RWPE2 (cell line): Measurements from ENCODE around the gene PLCB4.

Experiments
- ATAC-seq: fragments of 200-7000 bp; cut with Tn5 transposase; 3 replicates; pipeline ENCODE4 v1.9.1; 2021; ENCODE audit warnings: low read depth
- DNase-seq: peaks from one replicate; pipeline ENCODE4 v3.0.0-alpha.2; 2020; ENCODE audit warnings: low spot score
- H3K27ac ChIP-seq: fragments of 450-650 bp; 2 replicates; pipeline ENCODE4 v1.5.1; 2017; ENCODE audit warnings: mild to moderate bottlenecking; ENCODE audit not compliant: poor library complexity, severe bottlenecking
- H3K27me3 ChIP-seq: fragments of 250-450 bp; sonication (Bioruptor Pico); 2 replicates; pipeline ENCODE4 v1.5.1; 2021; ENCODE audit warnings: mild to moderate bottlenecking, moderate library complexity; ENCODE audit not compliant: insufficient read depth, poor library complexity, severe bottlenecking
- H3K36me3 ChIP-seq: fragments of 250-450 bp; sonication (Bioruptor Pico); 2 replicates; pipeline ENCODE4 v1.5.1; 2020; ENCODE audit warnings: low read depth, mild to moderate bottlenecking, moderate library complexity
- H3K4me1 ChIP-seq: fragments of 250-450 bp; sonication (Bioruptor Pico); 2 replicates; pipeline ENCODE4 v1.5.1; 2021; ENCODE audit warnings: mild to moderate bottlenecking, moderate library complexity; ENCODE audit not compliant: insufficient read depth, poor library complexity, severe bottlenecking
- H3K4me3 ChIP-seq: fragments of 250-450 bp; sonication (Bioruptor Pico); 2 replicates; pipeline ENCODE4 v1.5.1; 2021; ENCODE audit warnings: mild to moderate bottlenecking, moderate library complexity; ENCODE audit not compliant: severe bottlenecking
- H3K9me3 ChIP-seq: fragments of 250-450 bp; sonication (Bioruptor Pico); 2 replicates; pipeline ENCODE4 v1.5.1; 2021; ENCODE audit warnings: mild to moderate bottlenecking, moderate library complexity; ENCODE audit not compliant: severe bottlenecking
- CTCF ChIP-seq: fragments of 450-650 bp; IDR thresholded peaks from one replicate; pipeline ENCODE4 v1.5.1; 2017; ENCODE audit warnings: mild to moderate bottlenecking, moderate library complexity; ENCODE audit not compliant: poor library complexity, severe bottlenecking

Gene PLCB4

GRCh38 chr20:9389346-9389745, 320.5 kb downstream of the PLCB4 start:
- H3K4me1 ChIP-seq = no peaks in the 10 kb centered on the region
- TF ChIP-seq CTCF = no peak
- H3K27me3 ChIP-seq = no peaks in the 10 kb centered on the region
- no peak overlapping the region for H3K4me3 ChIP-seq
- no peaks in the 10 kb centered on the region for H3K9me3 ChIP-seq
- ATAC-seq (no peak), DNase-seq (no peak)
- H3K36me3 ChIP-seq = peaks cover 55% of the 10 kb centered on the region
- H3K27ac ChIP-seq = no peak overlapping the region

GRCh38 chr20:9390441-9390840, 321.6 kb downstream of the PLCB4 start:
- ATAC-seq (no peak), DNase-seq (no peak)
- no peaks in the 10 kb centered on the region for H3K4me1 ChIP-seq
- H3K9me3 ChIP-seq = no peaks in the 10 kb centered on the region
- peaks cover 60% of the 10 kb centered on the region for H3K36me3 ChIP-seq
- no peaks in the 10 kb centered on the region for H3K27me3 ChIP-seq
- no peak overlapping the region for H3K27ac ChIP-seq
- no peak overlapping the region for H3K4me3 ChIP-seq
- TF ChIP-seq CTCF = no peak

- H3K27me3 ChIP-seq = no peaks in the 10 kb centered on the region
- H3K4me3 ChIP-seq = no peak overlapping the region
- no peak for DNase-seq
- no peak overlapping the region for H3K27ac ChIP-seq
- no peaks in the 10 kb centered on the region for H3K4me1 ChIP-seq
- H3K36me3 ChIP-seq = peaks cover 59% of the 10 kb centered on the region
- TF ChIP-seq CTCF = peak; percentile 89
- ATAC-seq = peak; percentile 89
- H3K9me3 ChIP-seq = no peaks in the 10 kb centered on the region
Observed at GRCh38 chr20:9392892-9393857, 324.3 kb downstream of the PLCB4 start.

- Histone ChIP-seq H3K4me1 (peaks cover 5% of the 10 kb centered on the region), H3K9me3 (no peaks in the 10 kb centered on the region), H3K4me3 (no peak overlapping the region), H3K27ac (no peak overlapping the region), H3K36me3 (peaks cover 59% of the 10 kb centered on the region), H3K27me3 (no peaks in the 10 kb centered on the region)
- no peak for TF ChIP-seq CTCF
- DNase-seq (no peak), ATAC-seq (no peak)
Observed at GRCh38 chr20:9395971-9396370, 327.1 kb downstream of the PLCB4 start.

- DNase-seq (no peak), ATAC-seq (no peak)
- Histone ChIP-seq H3K9me3 (no peaks in the 10 kb centered on the region), H3K4me1 (peaks cover 5% of the 10 kb centered on the region), H3K27ac (no peak overlapping the region), H3K27me3 (no peaks in the 10 kb centered on the region), H3K36me3 (peaks cover 65% of the 10 kb centered on the region), H3K4me3 (no peak overlapping the region)
- TF ChIP-seq CTCF = no peak
Observed at GRCh38 chr20:9397928-9398327, 329.0 kb downstream of the PLCB4 start.
